Smooth muscle cell (in vitro differentiated cells): ENCODE data around the gene LYPD4. TPM values are rescaled to one million over a fixed set of nuclear protein-coding genes. Genes with fewer than 3 reads are reported as not detected.
A peak's percentile ranks its signal among the peaks of the same experiment; 100 is the strongest.

Experiments
- DNase-seq: peaks from one replicate; lab custom pipeline; 2025; ENCODE audit not compliant: unreplicated experiment; lab: John Stamatoyannopoulos, UW
- H2AFZ ChIP-seq: fragments of 200-600 bp; sonication (generic); 2 replicates; pipeline ENCODE4 v1.6.0; 2016; ENCODE audit warnings: antibody characterized with exemption, low read depth, mild to moderate bottlenecking
- H3F3A ChIP-seq: fragments of 200-600 bp; sonication (generic); 2 replicates; pipeline ENCODE4 v1.6.0; 2017; ENCODE audit warnings: antibody characterized with exemption, low read depth
- H3K27ac ChIP-seq: fragments of 200-600 bp; sonication (generic); 2 replicates; pipeline ENCODE4 v1.5.1; 2016; ENCODE audit warnings: low read depth, mild to moderate bottlenecking
- H3K27me3 ChIP-seq: fragments of 200-600 bp; sonication (generic); 2 replicates; pipeline ENCODE4 v1.6.1; 2016; ENCODE audit warnings: low read depth, mild to moderate bottlenecking
- H3K36me3 ChIP-seq: fragments of 200-600 bp; sonication (generic); 2 replicates; pipeline ENCODE4 v1.5.1; 2016; ENCODE audit warnings: low read depth
- H3K4me1 ChIP-seq: fragments of 200-600 bp; sonication (generic); 2 replicates; pipeline ENCODE4 v1.5.1; 2016; ENCODE audit warnings: low read depth
- H3K4me2 ChIP-seq: fragments of 200-600 bp; sonication (generic); 2 replicates; pipeline ENCODE4 v1.6.0; 2016; ENCODE audit warnings: mild to moderate bottlenecking
- H3K4me3 ChIP-seq: fragments of 200-600 bp; sonication (generic); 2 replicates; pipeline ENCODE4 v1.5.1; 2016; ENCODE audit warnings: mild to moderate bottlenecking
- H3K79me2 ChIP-seq: fragments of 200-600 bp; sonication (generic); 2 replicates; pipeline ENCODE4 v1.6.0; 2016; ENCODE audit warnings: low read depth, mild to moderate bottlenecking
- H3K9ac ChIP-seq: fragments of 200-600 bp; sonication (generic); 2 replicates; pipeline ENCODE4 v1.6.0; 2016; ENCODE audit warnings: low read depth
- H3K9me3 ChIP-seq: fragments of 200-600 bp; sonication (generic); replicated peaks from 2 replicates; pipeline ENCODE4 v1.5.1; 2016; ENCODE audit warnings: low read depth
- H4K20me1 ChIP-seq: fragments of 200-600 bp; sonication (generic); 2 replicates; pipeline ENCODE4 v1.6.0; 2016; ENCODE audit warnings: low read depth
- CTCF ChIP-seq: fragments of 200-600 bp; sonication (generic); IDR thresholded peaks from 2 replicates; pipeline ENCODE4 v1.5.1; 2017; ENCODE audit warnings: borderline replicate concordance, mild to moderate bottlenecking, antibody characterized with exemption; ENCODE audit not compliant: insufficient read depth, poor library complexity, severe bottlenecking
- WGBS: methylation state at CpG from one replicate; pipeline ENCODE4 v1.1.7; 2016; ENCODE audit warnings: low lambda C conversion rate; 5-methylcytosine and 5-hydroxymethylcytosine counted together
- polyA plus RNA-seq: library from polyadenylated mRNA; unstranded; fragments of >200 nt; fragmentation: Nextera tagmentation; extraction: Ambion mirVana; gene quantifications from 2 replicates; pipeline ENCODE4 v1.2.1, GENCODE V29; 2016
- total RNA-seq: library from RNA; depleted of rRNA; stranded (reverse); fragments of >200 nt; gene quantifications from 2 replicates; pipeline ENCODE4 v1.2.3, GENCODE V29; 2014

The LYPD4 gene
- total and polyA plus RNA-seq, 2 experiments from 2014 or later = not detected

GRCh38 chr19:41889896-41890295 is 45.4 kb upstream of the LYPD4 start:
- Histone ChIP-seq H3K79me2 (peaks cover 17% of the 10 kb centered on the region), H4K20me1 (peaks cover 55% of the 10 kb centered on the region), H3K9ac (no peak overlapping the region)

GRCh38 chr19:41888926-41889325 is 44.4 kb upstream of the LYPD4 start:
- 95% methylated on average over 12 of the region's 12 CpGs for WGBS
- peaks cover 23% of the 10 kb centered on the region for H3K79me2 ChIP-seq

More at GRCh38 chr19:41889896-41890295, 45.4 kb upstream of the LYPD4 start:
- no peak overlapping the region for H3K4me3 ChIP-seq
- no peak overlapping the region for H2AFZ ChIP-seq
- H3K27ac ChIP-seq = no peak overlapping the region
- H3K36me3 ChIP-seq = no peaks in the 10 kb centered on the region
- 93% methylated on average over 8 of the region's 8 CpGs for WGBS
- TF ChIP-seq CTCF = no peak
- no peak for DNase-seq
- H3K4me1 ChIP-seq = no peaks in the 10 kb centered on the region
- H3F3A ChIP-seq = peaks cover 4% of the 10 kb centered on the region
- H3K27me3 ChIP-seq = no peaks in the 10 kb centered on the region
- H3K4me2 ChIP-seq = no peak overlapping the region
- H3K9me3 ChIP-seq = no peaks in the 10 kb centered on the region

GRCh38 chr19:41887711-41888382 is 43.4 kb upstream of the LYPD4 start:
- peak; percentile 16 for TF ChIP-seq CTCF

More at GRCh38 chr19:41888926-41889325, 44.4 kb upstream of the LYPD4 start:
- H3K27ac ChIP-seq = no peak overlapping the region
- no peak for DNase-seq
- peaks cover 55% of the 10 kb centered on the region for H4K20me1 ChIP-seq
- no peaks in the 10 kb centered on the region for H3K4me1 ChIP-seq
- H3K9me3 ChIP-seq = no peaks in the 10 kb centered on the region
- no peak overlapping the region for H3K4me3 ChIP-seq
- no peak overlapping the region for H3K9ac ChIP-seq
- H2AFZ ChIP-seq = no peak overlapping the region
- no peaks in the 10 kb centered on the region for H3K27me3 ChIP-seq
- no peak overlapping the region for H3K4me2 ChIP-seq
- peaks cover 4% of the 10 kb centered on the region for H3F3A ChIP-seq
- H3K36me3 ChIP-seq = no peaks in the 10 kb centered on the region
- TF ChIP-seq CTCF = no peak

More at GRCh38 chr19:41887711-41888382, 43.4 kb upstream of the LYPD4 start:
- WGBS = 48% methylated on average over 16 of the region's 17 CpGs
- peaks cover 23% of the 10 kb centered on the region for H3K79me2 ChIP-seq
- H2AFZ ChIP-seq = no peak overlapping the region
- H3F3A ChIP-seq = peaks cover 10% of the 10 kb centered on the region
- no peak overlapping the region for H3K4me3 ChIP-seq
- H3K4me2 ChIP-seq = peak overlapping the region; percentile 63
- H3K27me3 ChIP-seq = no peaks in the 10 kb centered on the region
- no peaks in the 10 kb centered on the region for H3K9me3 ChIP-seq
- H3K9ac ChIP-seq = peak overlapping the region; percentile 44
- H4K20me1 ChIP-seq = peaks cover 54% of the 10 kb centered on the region
- no peaks in the 10 kb centered on the region for H3K4me1 ChIP-seq
- DNase-seq = no peak
- no peaks in the 10 kb centered on the region for H3K36me3 ChIP-seq
- peak overlapping the region; percentile 83 for H3K27ac ChIP-seq
